NCI-H526 (cell line): ENCODE measurements around the gene RPL10.

Experiments used
- DNase-seq, 2 experiments: peaks; one replicate each; lab custom pipeline; 2025; lab: John Stamatoyannopoulos, UW

The RPL10 gene

GRCh38 chrX:154362085-154362742, 36.0 kb upstream of the RPL10 start:
- no peak for DNase-seq

GRCh38 chrX:154363706-154364439, 34.3 kb upstream of the RPL10 start:
- DNase-seq = no peak

- DNase-seq = no peak
These were observed 33.1 kb upstream of the RPL10 start for GRCh38 chrX:154365052-154365600.

GRCh38 chrX:154365997-154366665, 32.0 kb upstream of the RPL10 start:
- no peak for DNase-seq

- no peak for DNase-seq
These were observed 31.5 kb upstream of the RPL10 start for GRCh38 chrX:154366666-154367055.

GRCh38 chrX:154367474-154368308, 30.5 kb upstream of the RPL10 start:
- no peak for DNase-seq

GRCh38 chrX:154368630-154369448, 29.3 kb upstream of the RPL10 start:
- DNase-seq = peak in 1 of 2 experiments; percentile 53

- DNase-seq = peak in 1 of 2 experiments; percentile 72
These were observed 28.5 kb upstream of the RPL10 start for GRCh38 chrX:154369449-154370299.

- DNase-seq = peak in 1 of 2 experiments; percentile 74
These were observed 27.7 kb upstream of the RPL10 start for GRCh38 chrX:154370300-154371016.

GRCh38 chrX:154371017-154371788, 27.0 kb upstream of the RPL10 start:
- DNase-seq = peak; percentile 92 to 99

- peak in 1 of 2 experiments; percentile 81 for DNase-seq
These were observed 26.3 kb upstream of the RPL10 start for GRCh38 chrX:154371789-154372300.

GRCh38 chrX:154372612-154373022, 25.6 kb upstream of the RPL10 start:
- DNase-seq = no peak

- peak; percentile 92 to 95 for DNase-seq
These were observed 24.6 kb upstream of the RPL10 start for GRCh38 chrX:154373340-154374306.

GRCh38 chrX:154374313-154375155, 23.6 kb upstream of the RPL10 start, which contains the start of gene FLNA:
Gene FLNA, minus strand, starts transcription at chrX:154374634. Its CDS starts 3,389 bp downstream, at chrX:154371245.
- DNase-seq = peak in 1 of 2 experiments; percentile 83

GRCh38 chrX:154375156-154375504, 23.0 kb upstream of the RPL10 start:
- peak in 1 of 2 experiments; percentile 35 for DNase-seq

- DNase-seq = no peak
These were observed 21.4 kb upstream of the RPL10 start for GRCh38 chrX:154376774-154377173.
